ENCODE data around the gene NAV2.
A peak's percentile ranks its signal among the peaks of the same experiment; 100 is the strongest.

The NAV2 gene

DNA sequence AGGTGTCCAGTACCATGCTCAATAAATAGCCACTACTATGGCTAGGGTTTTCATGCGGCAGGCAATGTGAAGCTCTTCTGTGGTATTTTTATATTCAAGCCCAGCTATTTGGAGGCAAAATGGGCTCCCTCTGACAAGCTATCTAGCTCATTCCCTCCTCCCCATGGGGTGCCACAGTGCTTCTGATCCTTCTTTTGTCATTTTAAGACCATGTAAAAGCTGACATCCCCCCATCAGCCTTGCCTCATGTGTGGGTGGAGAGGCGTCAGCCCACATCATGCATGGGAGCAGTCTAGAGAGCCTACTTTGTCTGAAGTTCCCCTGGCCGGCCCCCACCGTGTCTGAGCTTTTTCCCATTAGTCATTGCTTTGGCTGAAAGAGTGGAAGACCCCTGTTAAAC is 59.8 kb downstream of the NAV2 start:
- TF ChIP-seq, protein P1, sequence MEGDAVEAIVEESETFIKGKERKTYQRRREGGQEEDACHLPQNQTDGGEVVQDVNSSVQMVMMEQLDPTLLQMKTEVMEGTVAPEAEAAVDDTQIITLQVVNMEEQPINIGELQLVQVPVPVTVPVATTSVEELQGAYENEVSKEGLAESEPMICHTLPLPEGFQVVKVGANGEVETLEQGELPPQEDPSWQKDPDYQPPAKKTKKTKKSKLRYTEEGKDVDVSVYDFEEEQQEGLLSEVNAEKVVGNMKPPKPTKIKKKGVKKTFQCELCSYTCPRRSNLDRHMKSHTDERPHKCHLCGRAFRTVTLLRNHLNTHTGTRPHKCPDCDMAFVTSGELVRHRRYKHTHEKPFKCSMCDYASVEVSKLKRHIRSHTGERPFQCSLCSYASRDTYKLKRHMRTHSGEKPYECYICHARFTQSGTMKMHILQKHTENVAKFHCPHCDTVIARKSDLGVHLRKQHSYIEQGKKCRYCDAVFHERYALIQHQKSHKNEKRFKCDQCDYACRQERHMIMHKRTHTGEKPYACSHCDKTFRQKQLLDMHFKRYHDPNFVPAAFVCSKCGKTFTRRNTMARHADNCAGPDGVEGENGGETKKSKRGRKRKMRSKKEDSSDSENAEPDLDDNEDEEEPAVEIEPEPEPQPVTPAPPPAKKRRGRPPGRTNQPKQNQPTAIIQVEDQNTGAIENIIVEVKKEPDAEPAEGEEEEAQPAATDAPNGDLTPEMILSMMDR (IDR thresholded peaks at IDR 0.05; ENCODE audit: low read length, missing control alignments), result no peak
- H3K4me3 ChIP-seq (replicated peaks; ENCODE audit: low read depth, low read length), result no peak overlapping the region
- no peak for DNase-seq (ENCODE audit: low read depth)

DNA sequence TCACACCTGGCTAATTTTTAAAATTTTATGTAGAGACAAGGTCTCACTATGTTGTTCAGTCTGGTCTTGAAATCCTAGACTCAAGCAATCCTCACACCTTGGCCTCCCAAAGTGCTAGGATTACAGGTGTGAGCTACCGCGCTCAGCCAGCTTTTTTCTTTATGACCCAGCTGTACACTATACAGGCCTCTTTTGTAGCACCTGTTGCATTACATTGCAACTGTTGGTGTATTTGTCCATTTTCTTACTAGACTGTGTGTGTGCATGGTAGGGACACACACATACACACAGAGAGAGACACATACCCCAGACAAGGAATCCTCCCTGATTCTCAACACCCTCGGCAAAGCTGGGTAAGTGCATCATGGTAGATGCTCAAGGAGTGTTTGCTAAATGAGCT is 61.7 kb downstream of the NAV2 start:
- DNase-seq (ENCODE audit: low read depth), result no peak
- TF ChIP-seq, protein P1 (IDR thresholded peaks at IDR 0.05; ENCODE audit: low read length, missing control alignments), result no peak
- H3K4me3 ChIP-seq (replicated peaks; ENCODE audit: low read depth, low read length), result no peak overlapping the region

DNA sequence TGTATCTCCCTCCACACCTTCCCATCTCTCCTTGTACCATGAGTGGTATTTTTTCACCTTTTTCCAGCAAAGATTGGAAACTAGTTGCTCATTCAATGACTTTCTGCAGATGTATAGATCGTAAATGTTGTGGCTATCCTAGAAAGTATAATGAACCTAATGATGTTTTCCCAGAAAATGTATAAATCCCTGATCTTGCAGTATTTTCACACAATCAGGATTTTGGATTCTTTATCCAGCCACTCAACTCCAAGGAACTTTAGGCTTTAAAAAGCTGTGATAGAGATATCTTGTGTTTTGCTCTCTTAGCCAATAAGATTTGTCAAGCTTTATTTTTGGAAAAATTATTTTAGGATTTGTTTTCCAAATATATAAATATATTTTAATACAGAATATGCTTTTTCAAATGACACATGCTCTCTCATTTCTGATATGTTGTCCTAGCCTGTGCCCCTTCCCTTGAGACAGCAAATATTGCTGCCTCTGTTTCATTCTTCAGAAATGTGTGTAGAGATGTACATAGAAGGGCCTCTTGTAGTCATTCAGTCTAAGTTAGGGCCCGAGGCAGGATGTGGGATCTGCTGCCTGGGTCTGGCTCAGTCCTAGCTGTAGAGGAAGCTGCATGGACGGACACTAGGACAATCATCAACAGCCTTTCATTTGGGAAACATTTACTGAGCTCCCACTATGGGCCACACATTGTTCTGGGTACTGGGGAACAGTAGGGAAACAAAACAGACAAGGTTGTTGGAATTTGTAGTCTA is 62.4 kb downstream of the NAV2 start:
- H3K4me3 ChIP-seq (replicated peaks; ENCODE audit: low read depth, low read length), result no peak overlapping the region
- TF ChIP-seq, protein P1 (IDR thresholded peaks at IDR 0.05; ENCODE audit: low read length, missing control alignments), result no peak
- DNase-seq (ENCODE audit: low read depth), result no peak

DNA sequence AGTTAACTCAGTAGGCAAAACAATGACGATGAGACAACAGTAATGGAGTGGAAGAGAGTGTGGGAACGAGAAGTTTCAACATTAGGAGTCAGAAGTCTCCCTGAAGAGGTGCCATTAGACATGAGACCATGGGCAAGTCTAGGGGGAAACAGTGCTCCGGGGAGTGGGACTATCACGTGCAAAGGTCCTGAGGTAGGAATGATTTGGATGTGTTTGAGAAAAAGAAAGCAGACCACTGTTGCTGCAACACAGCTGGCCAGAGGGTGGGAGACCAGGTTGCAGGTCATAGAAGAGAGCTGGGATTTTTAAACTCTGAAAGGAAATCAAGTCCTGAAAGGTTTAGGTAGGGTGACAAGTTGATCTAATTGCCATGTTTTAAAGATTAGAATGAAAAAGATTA is 63.0 kb downstream of the NAV2 start:
- no peak for DNase-seq (ENCODE audit: low read depth)
- TF ChIP-seq, protein P1 (IDR thresholded peaks at IDR 0.05; ENCODE audit: low read length, missing control alignments), result no peak
- no peak overlapping the region for H3K4me3 ChIP-seq (replicated peaks; ENCODE audit: low read depth, low read length)

DNA sequence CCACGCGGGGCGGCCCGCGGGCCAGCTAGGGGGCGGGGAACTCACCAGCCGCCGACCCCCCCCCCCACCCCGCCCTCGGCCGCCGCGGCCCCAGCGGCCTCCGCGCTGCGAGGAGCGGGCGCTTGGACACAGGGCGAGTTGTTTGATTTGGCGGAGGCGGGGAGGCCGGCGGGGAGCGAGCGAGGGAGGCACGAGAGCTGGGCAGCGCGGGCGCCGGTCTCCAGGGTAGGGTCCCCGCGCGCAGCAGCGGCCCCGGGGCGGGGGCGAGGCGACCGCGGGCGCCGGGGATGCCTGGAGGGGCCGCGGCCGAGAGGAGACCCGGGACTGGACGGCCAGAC is 64.4 kb downstream of the NAV2 start:
- DNase-seq (ENCODE audit: low read depth), result no peak
- TF ChIP-seq, protein P1 (IDR thresholded peaks at IDR 0.05; ENCODE audit: low read length, missing control alignments), result no peak
- H3K4me3 ChIP-seq (replicated peaks; ENCODE audit: low read depth, low read length), result peak overlapping the region; percentile 52

DNA sequence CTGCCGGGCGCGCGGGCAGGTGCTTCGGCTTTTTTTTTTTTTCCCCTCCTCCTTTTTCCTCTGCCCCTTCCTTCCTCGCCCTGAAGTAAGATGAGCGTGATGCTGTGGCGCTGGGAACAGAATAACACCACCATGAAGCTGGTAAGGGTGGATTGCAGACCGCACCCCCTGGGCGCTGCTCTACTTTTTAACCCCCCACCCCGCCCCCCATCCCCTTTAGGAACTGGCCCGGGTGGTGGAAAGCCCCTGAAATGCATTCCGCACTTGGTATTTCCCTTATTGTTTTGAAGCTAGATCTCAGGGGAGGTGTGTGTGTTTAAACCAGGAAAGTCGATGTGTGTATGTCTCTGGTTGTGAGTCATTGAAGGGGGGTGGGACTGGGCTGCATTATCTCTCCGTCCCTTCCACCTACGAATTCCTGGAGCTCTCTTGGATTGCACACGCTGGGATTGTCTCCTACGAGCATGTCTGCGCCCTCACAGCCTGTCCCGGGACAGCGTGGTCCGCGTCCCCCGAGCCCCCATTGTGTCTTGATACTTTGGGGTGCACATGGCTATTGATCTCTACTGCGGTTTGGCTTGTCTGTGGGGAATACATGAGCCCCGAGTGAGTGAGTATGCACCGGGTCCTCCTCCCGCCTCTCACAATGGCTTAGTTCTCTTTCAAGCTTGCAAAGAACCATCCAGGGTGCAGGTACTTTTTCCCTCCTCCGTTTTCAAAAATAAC is 64.9 kb downstream of the NAV2 start:
- TF ChIP-seq, protein P1 (IDR thresholded peaks at IDR 0.05; ENCODE audit: low read length, missing control alignments), result no peak
- peak; percentile 81 for DNase-seq (ENCODE audit: low read depth)

More for the DNA sequence above, 64.9 kb downstream of the NAV2 start:
- peak overlapping the region; percentile 52 for H3K4me3 ChIP-seq (replicated peaks; ENCODE audit: low read depth, low read length)

Measured in fibroblast of pulmonary artery (primary cell).